Frontal cortex (tissue), 4 donors: ENCODE measurements around the gene GRB14. TPM values are rescaled to one million over a fixed set of nuclear protein-coding genes. Genes with fewer than 3 reads are reported as not detected.
A peak's percentile ranks its signal among the peaks of the same experiment; 100 is the strongest.
"Not testable (repeated sequence)": the region's sequence is repeated elsewhere in the genome, so short reads cannot be mapped to it uniquely, and the experiment has no call there.

Experiments
- DNase-seq, 2 donors: peaks; one replicate each; pipeline ENCODE4 v3.0.0; 2012; ENCODE audit warnings: low spot score in 2 of 2
- FAIRE-seq: peaks from 2 replicates; lab custom pipeline; 2012; peaks lifted over from hg19 to GRCh38; lab: Jason Lieb, UNC
- total RNA-seq: library from RNA; depleted of rRNA; stranded (reverse); fragments of >200 nt; gene quantifications from one replicate; pipeline ENCODE4 v1.2.3, GENCODE V29; 2014
- donor health status: control.
- donor health status: control.
- donor health status: control.

GRB14 gene
- 15.1 TPM for total RNA-seq

DNA sequence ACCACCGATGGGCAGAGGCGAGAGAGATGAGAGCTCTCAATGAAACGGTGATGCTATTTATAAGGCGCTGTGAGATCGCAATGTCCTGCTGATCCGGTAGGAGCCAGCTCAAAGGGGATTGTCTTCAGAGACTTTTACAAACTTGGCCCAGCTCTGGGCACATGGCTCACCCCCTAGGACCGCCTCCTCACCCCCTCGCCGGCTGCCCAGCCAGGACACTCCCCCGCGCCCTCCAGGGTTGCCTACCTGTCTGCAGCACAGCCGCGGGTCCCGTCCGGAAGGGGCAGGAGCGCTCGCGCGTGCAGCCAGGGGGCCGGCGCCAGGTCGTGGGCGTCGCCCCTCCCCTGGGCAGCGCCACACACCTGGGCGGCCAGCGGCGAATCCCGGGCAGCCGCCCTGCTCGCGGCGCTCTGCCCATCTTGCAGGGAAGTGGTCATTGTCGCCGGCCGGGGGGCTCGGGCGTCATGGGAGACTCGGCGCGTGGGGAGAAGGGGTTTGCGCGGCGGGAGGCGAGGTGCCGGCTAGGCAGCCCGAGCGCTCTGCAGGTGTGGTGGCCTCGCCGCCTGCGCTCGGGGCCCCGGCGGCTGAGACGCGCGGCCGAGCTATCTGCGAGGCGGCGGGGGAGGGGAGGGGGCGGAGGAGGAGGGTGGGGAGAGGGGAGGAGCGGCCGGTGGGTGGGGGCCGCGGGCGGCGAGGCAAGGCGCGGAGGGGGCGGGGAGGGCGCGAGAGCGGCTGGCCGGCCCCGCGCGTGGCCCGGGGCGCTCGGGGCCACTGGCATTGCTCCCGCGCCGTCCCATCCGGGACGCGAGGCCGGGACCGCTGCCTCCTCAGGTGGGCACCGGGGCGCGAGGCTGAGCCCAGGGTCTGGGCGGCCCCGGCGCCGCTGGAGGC lies at the start of gene GRB14:
Gene GRB14 (minus strand): TSS at position 610 of the 891 bp plus-strand sequence. CDS start 173 bp downstream, at position 437.
- DNase-seq (peak; percentile 51 to 56), FAIRE-seq (no peak)

- no peak for DNase-seq
- FAIRE-seq, result no peak
Observed at GRCh38 chr2:164669291-164669690, 48.0 kb upstream of the GRB14 start.

DNA sequence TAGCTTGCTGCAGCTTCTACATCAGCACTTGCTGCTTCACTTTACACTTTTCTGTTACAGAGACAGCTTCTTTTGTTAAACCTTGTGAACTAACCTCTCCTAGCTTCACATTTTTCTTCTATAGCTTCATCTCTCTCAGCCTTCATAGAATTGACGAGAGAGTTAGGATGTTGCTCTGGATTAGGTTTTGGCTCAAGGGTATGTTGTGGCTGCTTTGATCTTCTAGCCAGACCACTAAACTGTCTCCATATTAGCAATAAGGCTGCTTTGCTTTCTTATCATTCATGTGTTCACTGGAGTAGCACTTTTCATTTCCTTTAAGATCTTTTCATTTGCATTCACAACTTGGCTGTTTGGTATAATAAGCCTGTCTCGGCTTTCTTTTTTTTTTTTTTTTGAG lies 46.3 kb upstream of the GRB14 start:
- no peak for FAIRE-seq
- DNase-seq, result no peak

- DNase-seq, result no peak
- no peak for FAIRE-seq
Observed at GRCh38 chr2:164664070-164664469, 42.8 kb upstream of the GRB14 start.

DNA sequence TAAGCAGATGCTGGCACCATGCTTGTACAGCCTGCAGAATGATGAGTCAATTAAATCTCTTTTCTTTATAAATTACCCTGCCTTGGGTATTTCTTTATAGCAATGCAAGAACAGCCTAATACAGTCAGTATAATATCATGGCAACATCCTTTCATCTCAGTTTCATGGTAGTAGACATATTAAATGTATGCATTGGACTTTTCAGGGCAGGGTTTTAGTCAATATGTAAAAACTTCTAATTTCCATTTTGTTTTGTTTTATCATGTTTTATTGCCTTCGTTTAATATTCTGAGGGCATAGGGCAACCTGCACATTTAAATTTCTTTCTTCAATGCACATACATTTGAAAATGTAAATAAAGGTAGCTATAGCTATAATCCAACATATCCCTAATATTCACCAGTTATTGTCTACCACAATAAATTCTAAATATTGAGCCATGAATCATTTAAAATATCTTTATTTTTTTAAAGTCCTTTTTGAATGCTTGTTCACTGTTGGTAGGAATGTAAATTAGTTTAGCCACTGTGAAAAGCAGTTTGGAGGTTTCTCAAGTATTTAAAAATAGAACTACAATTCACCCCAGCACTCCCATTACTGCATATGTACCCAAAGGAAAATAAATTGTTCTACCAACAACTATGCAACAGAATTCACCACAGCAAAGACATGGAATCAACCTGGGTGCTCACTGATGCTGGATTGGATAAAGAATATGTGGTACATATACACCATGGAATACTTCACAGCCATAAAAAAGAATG lies 41.8 kb upstream of the GRB14 start:
- FAIRE-seq, result no peak
- DNase-seq, result no peak

DNA sequence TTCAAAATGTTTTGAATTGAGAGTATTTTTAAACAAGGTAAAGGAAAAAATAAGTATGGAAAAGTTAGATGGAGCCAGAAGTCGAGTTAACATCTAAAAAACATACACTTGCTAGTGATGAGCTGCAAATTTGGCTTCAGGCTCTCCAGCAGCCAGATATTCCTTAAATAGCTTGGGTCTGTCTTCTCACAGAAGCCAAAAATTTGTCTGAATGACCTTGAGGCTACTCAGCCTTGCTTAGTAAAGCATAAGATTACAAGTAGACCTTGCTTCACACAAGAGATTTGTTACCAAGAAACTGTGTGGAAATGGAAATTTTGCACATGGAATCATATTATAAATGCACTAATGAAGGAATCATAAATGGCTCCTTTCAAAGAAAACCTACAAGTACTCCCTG lies 40.8 kb upstream of the GRB14 start:
- no peak for FAIRE-seq
- no peak for DNase-seq

- FAIRE-seq, result no peak
- DNase-seq, result no peak
Observed at GRCh38 chr2:164661349-164661748, 40.1 kb upstream of the GRB14 start.

DNA sequence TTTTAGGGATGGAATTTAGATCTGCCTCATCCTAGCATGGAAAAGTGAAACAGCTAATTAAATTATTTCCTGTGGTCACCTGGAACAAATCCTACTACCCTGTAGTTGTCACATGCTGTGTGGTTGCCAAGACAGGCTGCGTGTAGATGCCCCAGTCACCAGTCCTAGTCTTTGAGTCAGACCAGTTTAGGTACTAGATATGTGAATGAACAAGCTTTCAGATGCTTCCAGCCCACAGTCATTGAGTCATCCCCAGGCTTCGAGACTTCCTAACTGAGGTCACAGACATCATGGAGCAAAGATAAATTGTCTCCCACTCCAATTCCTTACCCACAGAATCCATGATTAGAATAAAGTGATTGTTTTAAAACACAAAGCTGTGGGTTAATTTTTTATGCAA lies 35.8 kb upstream of the GRB14 start:
- no peak for DNase-seq
- no peak for FAIRE-seq

- DNase-seq (no peak), FAIRE-seq (no peak)
Observed at GRCh38 chr2:164655750-164656149, 34.5 kb upstream of the GRB14 start.

- DNase-seq, result no peak
- no peak for FAIRE-seq
Observed at GRCh38 chr2:164655336-164655735, 34.1 kb upstream of the GRB14 start.

DNA sequence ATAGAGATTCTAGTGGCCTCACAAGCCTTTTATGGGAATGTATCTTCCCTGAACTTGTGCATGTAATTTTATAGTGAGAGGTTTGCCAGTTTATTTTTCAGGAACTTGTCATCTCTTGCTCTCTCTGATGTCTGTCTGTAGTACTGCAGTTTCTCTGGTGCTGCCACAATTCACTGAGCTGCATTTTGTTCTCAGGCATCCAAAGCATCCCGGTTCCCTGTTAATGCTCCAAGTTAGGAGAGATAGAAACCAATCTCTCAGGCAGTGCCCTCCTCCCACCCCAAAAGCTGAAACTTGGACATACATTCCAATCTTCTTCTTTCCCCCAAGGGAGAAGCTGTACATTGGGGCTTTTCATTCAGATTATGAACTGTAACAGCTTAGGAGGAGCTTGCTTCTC lies 30.1 kb upstream of the GRB14 start:
- FAIRE-seq (no peak), DNase-seq (no peak)

GRCh38 chr2:164644036-164644700 lies 22.9 kb upstream of the GRB14 start:
- no peak for DNase-seq
- no peak for FAIRE-seq

DNA sequence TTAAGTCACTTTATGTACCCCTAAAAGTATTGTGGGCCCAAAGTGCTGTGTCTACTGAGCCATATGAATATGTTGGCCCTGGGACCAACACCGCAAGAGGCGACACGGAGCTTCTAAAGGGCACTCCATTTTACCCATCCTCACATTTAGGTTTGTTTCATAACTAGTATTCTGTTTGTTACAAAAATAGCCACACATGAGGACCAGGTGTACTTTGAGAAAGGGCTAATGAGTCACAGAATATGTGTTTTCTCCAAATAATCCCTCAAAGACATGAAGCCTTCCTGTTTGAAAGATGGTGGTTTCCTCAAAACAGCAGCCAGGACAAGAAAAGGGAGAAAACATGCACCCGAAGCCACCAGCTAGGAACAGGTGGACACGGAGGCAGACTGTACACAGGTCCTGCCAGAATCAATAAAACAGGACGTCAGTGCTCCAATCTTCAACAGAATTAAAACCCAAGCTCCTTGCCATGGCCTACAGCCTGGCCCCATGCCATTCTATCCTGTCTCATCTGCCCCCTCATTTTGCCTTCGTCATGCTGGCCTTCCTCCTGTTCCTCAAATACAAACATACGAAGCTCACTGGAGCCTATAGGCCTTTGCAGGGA lies 21.8 kb upstream of the GRB14 start:
- FAIRE-seq (no peak), DNase-seq (no peak)

DNA sequence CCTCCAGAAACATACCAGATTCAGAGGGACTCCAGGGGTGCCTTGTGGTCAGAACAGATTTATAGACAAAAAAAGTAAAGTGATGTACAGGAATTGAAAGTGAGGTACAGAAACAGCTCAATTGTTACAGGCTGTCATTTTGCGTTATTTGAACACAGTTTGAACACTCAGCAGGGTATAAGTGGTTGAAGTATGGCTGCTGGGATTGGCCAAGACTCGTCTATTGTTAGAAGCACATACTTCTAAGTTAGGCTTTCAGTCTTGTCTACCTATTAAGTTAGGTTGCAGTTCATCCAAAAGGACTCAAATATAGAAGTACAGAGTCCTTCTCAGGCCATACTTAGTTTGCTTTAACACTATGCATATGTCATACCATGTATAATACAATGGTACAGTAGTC lies 21.0 kb upstream of the GRB14 start:
- DNase-seq, result no peak
- no peak for FAIRE-seq

GRCh38 chr2:164628319-164628718 lies 7.0 kb upstream of the GRB14 start:
- not testable (repeated sequence) for FAIRE-seq, DNase-seq

DNA sequence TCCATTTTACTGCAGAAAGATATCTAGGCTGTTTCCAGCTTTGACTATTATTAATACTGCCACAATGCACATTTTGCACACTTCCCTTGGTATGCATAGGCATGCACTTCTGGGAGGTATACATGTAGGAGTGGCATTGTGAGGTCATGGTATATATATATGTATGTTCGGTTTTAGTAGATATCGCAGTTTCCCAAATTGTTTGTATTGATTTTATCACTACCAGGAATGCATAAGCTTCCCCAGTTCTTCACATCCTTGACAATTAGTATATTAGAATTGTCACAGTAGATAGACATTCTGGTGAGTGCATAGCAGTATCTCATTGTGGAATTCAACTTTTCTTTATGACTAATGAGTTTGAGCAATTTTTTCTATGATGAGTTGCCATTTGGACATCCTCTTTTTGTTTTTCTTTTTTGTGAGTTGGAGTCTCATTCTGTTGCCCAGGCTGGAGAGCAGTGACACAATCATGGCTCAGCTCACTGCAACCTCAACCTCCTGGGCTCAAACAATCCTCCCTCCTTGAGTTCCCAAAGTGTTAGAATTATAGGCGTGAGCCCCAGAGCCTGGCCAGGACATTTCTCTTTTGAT lies 4.2 kb upstream of the GRB14 start:
- no peak for FAIRE-seq
- DNase-seq, result no peak

GRCh38 chr2:164624316-164624715 lies 3.0 kb upstream of the GRB14 start:
- FAIRE-seq (no peak), DNase-seq (no peak)

DNA sequence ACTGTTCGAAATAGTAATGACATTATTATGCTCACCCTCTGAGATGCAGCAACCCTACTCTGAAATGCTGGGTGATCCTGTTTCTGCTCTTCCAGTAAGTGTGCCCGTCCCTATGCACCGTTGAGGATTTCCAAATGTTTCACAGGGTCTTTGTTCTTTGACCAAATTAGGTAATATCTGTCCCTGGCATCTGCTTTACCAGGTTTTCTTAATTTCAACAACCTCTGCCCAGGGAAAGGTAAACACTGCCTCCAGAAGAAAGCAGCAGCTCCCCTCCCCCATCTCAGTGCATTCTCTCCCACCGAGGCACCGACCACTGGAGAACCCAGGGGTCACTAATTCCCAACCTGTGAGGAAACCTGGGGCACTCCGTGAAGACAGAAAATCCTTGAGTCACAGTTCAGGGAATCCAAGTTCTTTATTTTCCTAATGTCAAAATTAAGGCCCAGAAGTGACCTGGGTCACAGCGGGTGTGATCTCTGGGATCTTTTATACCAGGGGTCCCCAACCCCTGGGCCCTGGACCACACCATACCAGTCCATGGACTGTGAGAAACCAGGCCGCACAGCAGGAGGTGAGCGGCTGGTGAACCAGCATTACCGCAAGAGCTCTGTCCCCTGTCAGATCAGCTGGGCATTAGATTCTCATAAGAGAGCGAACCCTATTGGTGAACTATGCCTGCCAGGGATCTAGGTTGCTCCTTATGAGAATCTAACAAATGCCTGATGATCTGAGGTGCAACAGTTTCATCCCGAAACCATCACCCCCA lies 1.2 kb upstream of the GRB14 start:
- DNase-seq (no peak), FAIRE-seq (no peak)

DNA sequence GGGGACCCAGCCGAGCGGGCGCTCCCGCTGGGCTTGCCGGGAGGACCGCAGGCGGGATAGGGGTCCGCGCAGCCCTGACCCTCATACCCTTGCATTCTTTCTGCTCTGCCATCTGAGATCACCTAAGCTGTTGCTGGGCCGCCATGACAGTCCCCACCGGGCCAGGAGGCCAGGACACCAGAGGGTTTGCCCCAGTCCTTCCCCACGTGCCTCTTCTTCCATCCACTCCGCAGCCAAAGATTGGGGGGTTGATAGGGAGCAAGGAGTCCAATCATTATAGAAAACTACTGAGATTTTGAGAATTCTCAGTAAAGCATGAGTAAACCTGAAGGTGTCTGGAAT lies 453 bp upstream of the GRB14 start:
- FAIRE-seq (no peak), DNase-seq (no peak)
